ENCODE results near the gene ZMAT5. TPM values are rescaled to one million over a fixed set of nuclear protein-coding genes. Genes with fewer than 3 reads are reported as not detected.

ZMAT5 gene
- total RNA-seq, 1 donor from 2014 or later: 8.4 TPM

DNA sequence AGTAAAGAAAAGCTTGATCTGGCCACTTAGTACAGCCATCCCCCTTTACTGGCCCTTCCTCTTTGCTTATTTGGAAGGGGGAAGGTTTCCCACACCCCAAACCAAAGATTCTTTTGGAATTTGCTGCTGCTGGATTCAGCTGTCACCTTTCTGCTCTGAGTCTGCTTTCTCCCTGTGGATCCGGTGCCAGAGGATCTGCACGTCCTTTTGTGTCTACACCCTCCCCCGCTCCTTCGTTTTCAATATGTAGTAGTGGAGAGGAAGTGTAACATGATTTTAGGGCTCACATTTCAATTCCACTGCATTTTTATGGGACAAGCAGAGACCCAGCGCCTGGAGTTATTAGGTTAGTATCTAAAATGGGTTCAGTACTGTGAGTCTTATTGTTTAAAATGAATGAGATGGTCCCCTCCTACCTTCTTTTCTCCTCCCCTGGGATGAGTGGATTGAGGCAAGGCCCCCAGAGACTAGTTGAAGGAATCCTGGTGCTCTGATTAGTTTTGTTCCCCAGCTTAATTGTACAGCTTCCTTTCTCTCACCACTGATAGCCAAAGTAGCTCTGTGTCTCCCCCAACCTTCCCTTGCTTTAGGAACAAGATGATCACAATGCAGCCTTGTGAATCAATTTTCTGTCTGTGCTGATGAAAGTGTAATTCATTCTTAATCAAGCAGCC, 77.5 kb downstream of the ZMAT5 start:
- no peak for DNase-seq (ENCODE audit: low spot score)

DNA sequence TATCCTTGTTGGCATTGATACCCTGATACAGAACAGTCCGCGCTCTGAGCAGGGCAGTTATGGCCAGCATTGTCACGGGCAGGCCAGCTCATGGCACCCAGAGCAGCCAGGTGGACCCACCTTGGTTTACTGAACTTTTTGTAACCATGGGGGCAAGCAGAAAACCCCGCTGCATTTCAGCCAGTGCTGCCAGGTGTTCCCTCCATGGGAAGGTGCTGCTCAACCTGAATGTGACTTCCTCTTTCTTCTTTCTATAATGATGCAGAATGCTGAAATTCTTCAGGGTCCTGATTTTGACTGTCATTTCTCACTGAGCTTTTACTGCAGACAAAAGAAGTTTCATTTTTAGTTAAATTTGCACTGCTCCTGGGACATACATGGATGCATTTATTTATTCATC, 82.6 kb downstream of the ZMAT5 start:
- no peak for DNase-seq (ENCODE audit: low spot score)

DNA sequence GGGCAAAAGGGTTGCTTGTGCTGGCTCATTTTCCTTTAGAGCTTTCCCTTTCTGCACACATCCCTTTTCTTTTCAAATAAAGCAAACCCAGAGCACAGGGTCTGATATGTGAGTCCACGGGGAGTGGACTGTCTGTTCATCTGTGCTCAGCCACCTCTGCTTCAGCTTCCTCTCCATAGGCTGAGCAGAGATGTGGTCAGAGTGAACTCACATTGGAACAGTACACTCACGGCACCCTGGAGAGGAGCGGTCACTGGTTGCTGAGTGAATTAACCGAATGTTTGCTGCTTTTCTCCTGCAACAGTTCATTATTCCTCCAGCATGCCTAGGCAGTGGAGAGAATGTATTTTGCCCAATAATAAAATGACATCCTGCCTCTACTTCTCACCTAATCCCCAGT, 83.3 kb downstream of the ZMAT5 start:
- no peak for DNase-seq (ENCODE audit: low spot score)

Other genes starting within 250 kb of the ZMAT5 start
- gene THOC5, start 213.2 kb downstream of the ZMAT5 start, total RNA-seq (ENCODE audit: insufficient read depth, low replicate concordance): 26.5 TPM
- 30.1 TPM for gene NIPSNAP1, start 185.9 kb downstream of the ZMAT5 start, total RNA-seq (ENCODE audit: insufficient read depth, low replicate concordance)
- 25.5 TPM for gene NF2, start 163.4 kb downstream of the ZMAT5 start, total RNA-seq (ENCODE audit: insufficient read depth, low replicate concordance)
- gene CABP7, start 47.0 kb downstream of the ZMAT5 start, total RNA-seq (ENCODE audit: insufficient read depth, low replicate concordance): 2.9 TPM
- gene UQCR10, start 362 bp upstream of the ZMAT5 start, total RNA-seq (ENCODE audit: insufficient read depth, low replicate concordance): 37.6 TPM
- 15.9 TPM for gene ASCC2, start 71.3 kb upstream of the ZMAT5 start, total RNA-seq (ENCODE audit: insufficient read depth, low replicate concordance)
- 71.7 TPM for gene MTMR3, start 116.2 kb upstream of the ZMAT5 start, total RNA-seq (ENCODE audit: insufficient read depth, low replicate concordance)